ENCODE results near the gene FHL2.

- TF ChIP-seq EZH2 (IDR thresholded peaks at IDR 0.05; ENCODE audit: borderline replicate concordance): no peak
- no peak for TF ChIP-seq EZH2phosphoT487 (IDR thresholded peaks at IDR 0.05; ENCODE audit: low read depth, severe bottlenecking, unreplicated experiment)
- TF ChIP-seq CTCF (IDR thresholded peaks at IDR 0.05; ENCODE audit: poor library complexity): no peak
Measured at GRCh38 chr2:105329561-105330495, 69.0 kb downstream of the FHL2 start, which contains the start of gene TGFBRAP1.

All from hepatocyte (in vitro differentiated cells).